HG02970 (cell line): ENCODE results near the gene S100A9.
"Not testable (repeated sequence)": the region's sequence is repeated elsewhere in the genome, so short reads cannot be mapped to it uniquely, and the experiment has no call there.

ENCODE experiments used
- ATAC-seq: cut with Tn5 transposase; IDR thresholded peaks from one replicate; pipeline ENCODE4 v1.9.1; 2021; ENCODE audit warnings: mild to moderate bottlenecking, moderate library complexity, moderate number of reproducible peaks; ENCODE audit not compliant: unreplicated experiment, low FRiP score

S100A9 gene

GRCh38 chr1:153343811-153344717 is 13.6 kb upstream of the S100A9 start:
- ATAC-seq = no peak

GRCh38 chr1:153344718-153345025 is 13.0 kb upstream of the S100A9 start:
- ATAC-seq = no peak

GRCh38 chr1:153345187-153346076 is 12.2 kb upstream of the S100A9 start:
- no peak for ATAC-seq

- no peak for ATAC-seq
Measured at GRCh38 chr1:153346077-153346723, 11.5 kb upstream of the S100A9 start.

- not testable (repeated sequence) for ATAC-seq
Measured at GRCh38 chr1:153347049-153347448, 10.6 kb upstream of the S100A9 start.

- no peak for ATAC-seq
Measured at GRCh38 chr1:153347856-153348255, 9.8 kb upstream of the S100A9 start.

- ATAC-seq = no peak
Measured at GRCh38 chr1:153348511-153349362, 8.9 kb upstream of the S100A9 start, which contains the start of gene PGLYRP4. PGLYRP4 (minus strand) TSS chr1:153348841; CDS start chr1:153347932, 909 bp downstream.

GRCh38 chr1:153349363-153350320 is 8.0 kb upstream of the S100A9 start:
- ATAC-seq = no peak

- no peak for ATAC-seq
Measured at GRCh38 chr1:153350321-153350957, 7.2 kb upstream of the S100A9 start.

GRCh38 chr1:153352523-153352922 is 5.1 kb upstream of the S100A9 start:
- no peak for ATAC-seq

GRCh38 chr1:153353226-153353947 is 4.3 kb upstream of the S100A9 start:
- no peak for ATAC-seq

GRCh38 chr1:153354515-153355193 is 3.0 kb upstream of the S100A9 start:
- ATAC-seq = no peak

- ATAC-seq = no peak
Measured at GRCh38 chr1:153355445-153356071, 2.1 kb upstream of the S100A9 start.

GRCh38 chr1:153356392-153357075 is 1.1 kb upstream of the S100A9 start:
- no peak for ATAC-seq

GRCh38 chr1:153357076-153357852 is 390 bp upstream of the S100A9 start:
- ATAC-seq = no peak

GRCh38 chr1:153358691-153358975 is 979 bp downstream of the S100A9 start:
- ATAC-seq = no peak
